AG10803 (cell line): ENCODE data around the gene OR6C6.
"Not testable (repeated sequence)": the region's sequence is repeated elsewhere in the genome, so short reads cannot be mapped to it uniquely, and the experiment has no call there.

Experiments
- DNase-seq: peaks from one replicate; pipeline ENCODE4 v3.0.0; 2010; ENCODE audit warnings: low read depth
- H3K4me3 ChIP-seq: 2 replicates; pipeline ENCODE4 v1.5.1; 2011; ENCODE audit warnings: mild to moderate bottlenecking, low read length, control low read depth
- CTCF ChIP-seq: conservative IDR thresholded peaks from 2 replicates; pipeline ENCODE4 v1.5.1; 2011; ENCODE audit warnings: mild to moderate bottlenecking, low read length, control low read depth, inconsistent platforms

The OR6C6 gene

GRCh38 chr12:55296469-55296868 is at the start of gene OR6C6:
TSS of gene OR6C6 (minus strand) at chr12:55296569. CDS start at chr12:55295232, 1,337 bp downstream.
- H3K4me3 ChIP-seq = no peak within 1 kb of the TSS
- no peak for DNase-seq
- TF ChIP-seq CTCF = no peak

GRCh38 chr12:55336002-55336401 is 39.6 kb upstream of the OR6C6 start:
- no peak for DNase-seq
- TF ChIP-seq CTCF = no peak

GRCh38 chr12:55330446-55330845 is 34.1 kb upstream of the OR6C6 start, which contains the start of gene OR6C3:
TSS of gene OR6C3 (plus strand) at chr12:55330746. CDS start at chr12:55331701, 955 bp downstream.
- no peak within 1 kb of the TSS for H3K4me3 ChIP-seq
- no peak for TF ChIP-seq CTCF
- DNase-seq = no peak

More at GRCh38 chr12:55336002-55336401, 39.6 kb upstream of the OR6C6 start:
- H3K4me3 ChIP-seq = no peak overlapping the region

GRCh38 chr12:55325801-55326200 is 29.4 kb upstream of the OR6C6 start:
- DNase-seq, H3K4me3 ChIP-seq: not testable (repeated sequence)

GRCh38 chr12:55320201-55320600 is 23.8 kb upstream of the OR6C6 start:
- H3K4me3 ChIP-seq = no peak overlapping the region
- TF ChIP-seq CTCF = no peak
- DNase-seq = no peak

- no peak for DNase-seq
- no peak within 1 kb of the TSS for H3K4me3 ChIP-seq
- no peak for TF ChIP-seq CTCF
Observed at GRCh38 chr12:55314043-55314442, 17.7 kb upstream of the OR6C6 start, which contains the start of gene OR6C1. TSS of gene OR6C1 (plus strand) at chr12:55314343. CDS start at chr12:55320600, 6,257 bp downstream.

- no peak for TF ChIP-seq CTCF
- no peak overlapping the region for H3K4me3 ChIP-seq
- no peak for DNase-seq
Observed at GRCh38 chr12:55289999-55290398, 6.4 kb downstream of the OR6C6 start.

- no peak for TF ChIP-seq CTCF
- H3K4me3 ChIP-seq = no peak overlapping the region
- no peak for DNase-seq
Observed at GRCh38 chr12:55280991-55281390, 15.4 kb downstream of the OR6C6 start.
